NCI-H2081 treated with DMSO at 0.1 percent for 48 hours (cell line): ENCODE results near the gene MARCHF3.
"Not testable (repeated sequence)": the region's sequence is repeated elsewhere in the genome, so short reads cannot be mapped to it uniquely, and the experiment has no call there.

Source experiments
- DNase-seq: peaks from one replicate; lab custom pipeline; 2025; lab: John Stamatoyannopoulos, UW

MARCHF3 gene

DNA sequence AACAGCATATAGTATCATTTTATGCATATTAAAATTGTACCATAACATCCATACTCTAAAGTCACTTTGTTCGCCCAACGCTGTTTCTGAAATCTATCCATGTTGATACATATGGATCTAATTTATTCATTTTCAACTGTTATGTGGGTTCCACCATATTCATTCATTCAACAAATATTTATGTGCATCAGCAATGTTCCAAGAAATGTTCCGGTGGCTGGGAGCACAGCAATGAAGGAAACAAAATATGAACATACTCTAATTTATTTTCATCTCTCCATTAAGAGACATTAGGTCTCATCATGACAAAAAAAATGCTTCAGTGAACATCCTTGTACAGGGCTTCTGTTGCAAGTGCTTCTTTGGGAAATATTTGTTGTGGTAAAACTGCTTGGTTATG is 75.4 kb downstream of the MARCHF3 start:
- no peak for DNase-seq

DNA sequence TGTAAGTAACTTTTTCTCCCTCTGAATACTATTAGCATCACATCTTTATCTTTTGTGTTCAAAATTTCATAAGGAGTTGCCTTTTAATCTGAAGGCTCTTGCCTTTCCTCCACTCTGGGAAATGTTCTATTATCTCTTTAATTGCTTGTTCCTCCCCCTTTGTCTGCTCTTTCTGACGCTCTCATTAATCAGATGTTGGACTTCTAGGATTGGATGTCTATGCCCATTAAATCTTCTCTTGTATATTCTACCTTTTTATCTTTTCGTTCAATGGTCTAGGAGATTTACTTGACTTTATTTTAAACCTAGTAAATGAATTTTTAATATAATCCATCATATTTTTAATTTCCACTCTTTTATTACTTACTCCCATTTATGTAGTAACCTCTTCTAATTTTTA is 76.7 kb downstream of the MARCHF3 start:
- no peak for DNase-seq

DNA sequence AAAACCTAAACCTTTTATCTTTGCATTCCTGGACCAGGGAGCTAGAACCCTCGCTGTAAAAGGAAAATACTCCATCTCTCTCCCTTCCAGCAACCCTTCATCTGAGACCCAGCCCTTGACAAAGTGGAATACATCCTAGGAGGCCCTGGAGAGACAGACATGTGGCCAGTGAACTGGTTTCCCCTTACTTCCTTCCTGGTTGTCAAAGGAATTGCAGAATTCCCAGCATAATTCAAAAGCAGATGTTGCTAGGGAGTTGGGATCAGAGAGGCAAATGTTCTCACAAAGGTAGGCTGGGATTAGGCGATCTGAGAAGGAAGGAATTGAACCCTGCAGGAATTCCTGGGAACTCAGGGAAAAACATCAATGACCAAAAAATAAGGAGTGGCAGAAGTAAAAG is 80.9 kb downstream of the MARCHF3 start:
- no peak for DNase-seq

DNA sequence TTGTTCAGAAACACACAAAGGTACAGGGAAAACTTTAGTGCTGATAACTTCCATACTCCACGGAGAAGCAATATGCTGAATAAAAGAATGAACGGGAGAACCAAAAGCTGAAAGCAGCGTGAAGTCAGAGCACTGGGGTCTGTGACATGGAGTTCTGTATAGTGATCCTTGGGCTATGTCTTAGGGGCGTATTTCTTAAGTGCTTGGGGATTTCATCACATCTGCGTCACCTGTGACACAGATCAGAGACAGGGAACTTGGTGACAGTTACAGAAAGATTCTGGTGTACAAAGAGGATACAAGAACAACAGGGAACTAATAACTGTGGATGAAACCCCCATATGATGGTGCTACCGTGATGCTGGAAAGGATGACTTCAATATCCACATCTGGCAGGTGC is 81.9 kb downstream of the MARCHF3 start:
- no peak for DNase-seq

DNA sequence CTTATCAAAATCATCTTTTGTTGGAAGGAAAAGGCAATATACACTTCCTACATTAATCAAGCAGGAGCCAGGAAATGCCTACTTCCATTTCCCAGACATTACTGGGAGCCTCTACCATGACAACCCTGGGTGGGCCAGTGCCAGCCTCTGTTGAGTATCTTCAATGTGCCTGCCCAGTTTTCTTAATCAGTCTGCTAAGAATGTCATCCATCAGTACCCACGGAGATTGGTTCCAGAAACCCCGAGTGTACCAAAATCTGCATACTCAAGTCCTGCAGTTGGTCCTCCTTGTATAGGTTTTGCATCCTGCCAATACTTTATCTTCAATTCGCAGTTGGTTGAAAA is 82.4 kb downstream of the MARCHF3 start:
- DNase-seq, result no peak

DNA sequence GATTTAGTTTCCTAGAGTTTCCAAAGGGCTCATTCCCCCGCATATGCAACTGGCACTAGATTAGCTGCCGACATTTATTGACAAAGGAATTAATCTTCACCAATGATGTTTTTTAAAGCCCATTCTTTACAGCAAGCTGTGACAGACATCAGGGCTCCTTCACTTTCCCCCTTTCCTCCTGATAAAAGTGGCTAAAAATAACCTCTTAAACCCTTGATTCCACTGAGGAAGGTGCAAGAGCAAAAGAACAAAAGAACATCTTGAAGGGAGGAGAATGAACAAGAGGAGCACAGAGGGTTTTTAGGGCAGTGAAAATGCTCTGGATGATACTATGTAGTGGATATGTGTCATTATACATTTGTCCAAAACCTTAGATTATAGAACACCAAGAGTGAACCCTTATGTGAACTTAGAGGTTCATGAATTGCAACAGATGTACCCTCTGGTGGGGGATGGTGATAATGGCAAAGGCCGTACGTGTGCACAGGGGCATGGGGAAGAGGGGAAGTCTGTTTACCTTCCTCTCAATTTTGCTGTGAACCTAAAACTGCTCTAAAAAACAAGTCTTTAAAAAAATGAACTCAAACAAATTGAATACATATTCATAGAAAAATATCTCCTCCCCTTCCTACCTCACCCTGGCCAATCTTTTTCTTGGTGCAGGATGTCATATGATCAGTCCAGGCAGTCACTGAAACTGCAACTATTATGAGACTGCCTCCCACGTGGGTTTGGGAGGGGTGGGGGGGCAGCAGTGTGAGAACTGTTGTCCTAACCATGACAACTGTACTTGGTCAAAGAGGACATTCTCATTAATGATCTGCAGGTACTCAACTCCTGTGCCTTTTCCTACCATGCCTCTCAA is 83.0 kb downstream of the MARCHF3 start:
- DNase-seq, result no peak

DNA sequence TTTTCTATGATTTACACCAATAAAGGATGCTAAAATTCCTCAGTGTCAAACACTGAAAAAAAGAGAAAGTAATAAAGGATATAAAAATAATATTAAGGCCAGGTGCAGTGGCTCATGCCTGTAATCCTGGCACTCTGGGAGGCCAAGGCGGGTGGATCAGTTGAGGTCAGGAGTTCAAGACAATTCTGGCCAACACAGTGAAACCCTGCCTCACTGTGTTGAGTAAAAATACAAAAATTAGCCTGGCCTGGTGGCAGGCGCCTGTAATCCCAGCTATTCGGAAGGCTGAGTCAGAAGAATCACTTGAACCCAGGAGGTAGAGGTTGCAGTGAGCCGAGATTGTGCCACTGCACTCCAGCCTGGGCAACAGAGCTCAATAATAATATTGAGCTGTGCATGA is 87.5 kb downstream of the MARCHF3 start:
- DNase-seq, result not testable (repeated sequence)

DNA sequence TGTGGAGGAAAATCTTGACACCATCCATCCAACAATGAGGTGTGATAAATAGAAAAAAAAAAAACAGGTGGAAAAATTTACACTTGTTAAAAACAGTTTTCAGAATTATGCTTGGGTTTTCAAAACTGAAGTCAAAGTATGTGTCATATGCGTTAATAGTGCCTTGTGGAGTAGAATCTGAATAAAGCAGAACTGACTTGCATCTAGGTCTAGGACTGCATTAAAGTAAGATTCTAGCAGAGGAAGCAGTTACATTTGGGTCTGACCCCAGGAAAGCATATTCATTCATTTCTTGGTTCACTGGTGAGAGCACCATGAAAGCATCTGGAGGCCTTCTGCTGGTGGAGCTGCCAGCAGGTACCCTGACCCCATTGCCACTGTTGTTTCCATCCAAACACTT is 89.0 kb downstream of the MARCHF3 start:
- DNase-seq, result no peak

DNA sequence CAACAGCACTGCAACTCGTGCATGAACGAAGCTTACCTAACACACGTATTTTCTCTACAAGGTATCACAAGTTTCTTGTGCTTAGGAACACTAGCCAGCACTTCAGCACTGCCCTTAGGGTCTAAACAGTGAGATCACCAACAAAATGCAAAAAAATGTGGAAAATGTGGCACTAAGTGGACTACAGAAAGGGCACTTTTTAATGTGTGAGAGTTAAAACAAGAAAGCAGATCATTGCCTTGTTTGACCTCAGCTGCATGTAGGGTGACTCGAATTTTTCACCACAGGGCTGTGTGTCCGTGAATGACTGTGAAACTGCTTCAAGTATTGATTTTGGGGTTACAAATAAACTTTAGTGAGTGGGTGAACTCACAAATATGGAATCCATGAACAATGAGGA is 90.5 kb downstream of the MARCHF3 start:
- DNase-seq, result no peak

DNA sequence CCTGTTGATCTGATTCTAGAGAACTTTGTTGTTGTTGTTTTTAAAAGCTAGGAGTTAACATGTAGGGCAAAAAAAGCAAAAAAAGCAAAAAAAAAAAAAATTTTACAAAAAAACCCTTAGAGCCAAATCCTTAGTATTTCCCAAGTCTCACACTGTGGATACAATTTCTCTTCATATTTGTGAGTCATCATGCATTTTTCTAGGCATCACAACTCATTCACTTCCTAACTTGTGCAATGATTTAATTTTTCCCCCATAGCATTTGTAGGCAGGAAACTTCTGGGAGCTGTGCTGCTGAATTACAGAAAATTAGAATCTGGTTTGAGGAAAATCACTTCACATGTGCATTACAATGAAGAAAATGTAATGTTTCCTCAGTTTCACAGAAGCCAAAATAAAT is 91.9 kb downstream of the MARCHF3 start:
- DNase-seq, result no peak

DNA sequence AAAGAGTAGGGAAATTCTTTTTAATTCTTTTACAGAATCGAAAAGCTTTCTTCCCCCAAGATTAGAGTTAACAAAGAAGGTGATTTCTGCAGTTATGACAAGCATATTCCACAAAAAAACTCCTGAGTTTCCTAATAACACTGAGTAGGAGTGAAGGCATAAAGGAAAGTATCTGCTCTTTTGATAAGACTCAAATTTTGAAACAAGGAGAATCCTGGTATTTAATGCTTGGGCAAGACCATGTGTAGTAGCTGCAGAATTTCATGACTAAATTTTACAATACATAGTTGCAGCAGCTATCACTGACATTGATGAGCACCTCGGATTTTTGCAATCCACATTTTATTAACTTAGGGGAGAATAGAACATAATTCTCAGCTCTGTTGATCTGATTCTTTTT is 92.6 kb downstream of the MARCHF3 start:
- DNase-seq, result no peak

DNA sequence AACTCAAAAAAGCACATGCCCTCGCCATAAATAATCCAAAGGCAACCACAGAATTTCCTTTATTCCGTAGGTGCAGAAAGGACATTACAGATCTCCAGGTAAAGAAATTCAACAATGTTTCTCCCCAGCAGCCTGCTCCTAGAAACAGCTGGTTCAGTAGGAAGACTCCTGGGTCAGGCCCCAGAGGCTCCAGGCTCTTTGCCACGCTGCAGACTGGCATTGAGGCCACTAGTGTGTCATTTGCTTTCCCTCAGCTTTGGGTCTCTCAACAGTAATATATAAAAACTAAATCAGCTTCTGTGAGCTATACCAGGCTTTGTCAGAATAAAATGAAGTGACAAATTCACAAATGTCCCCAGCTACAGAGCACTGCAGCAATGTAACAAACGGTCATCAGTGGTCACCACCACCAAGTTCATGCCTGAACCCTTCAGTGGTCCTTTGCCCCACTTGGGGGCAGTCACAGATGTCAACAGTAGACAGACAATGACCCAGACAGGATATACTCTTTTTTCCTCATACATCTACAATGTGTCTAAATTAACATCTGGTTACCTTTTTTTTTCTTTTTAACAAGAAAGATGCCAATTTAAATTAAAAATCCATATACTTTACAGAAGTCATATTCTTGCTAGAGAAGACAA is 93.5 kb downstream of the MARCHF3 start:
- DNase-seq, result no peak

DNA sequence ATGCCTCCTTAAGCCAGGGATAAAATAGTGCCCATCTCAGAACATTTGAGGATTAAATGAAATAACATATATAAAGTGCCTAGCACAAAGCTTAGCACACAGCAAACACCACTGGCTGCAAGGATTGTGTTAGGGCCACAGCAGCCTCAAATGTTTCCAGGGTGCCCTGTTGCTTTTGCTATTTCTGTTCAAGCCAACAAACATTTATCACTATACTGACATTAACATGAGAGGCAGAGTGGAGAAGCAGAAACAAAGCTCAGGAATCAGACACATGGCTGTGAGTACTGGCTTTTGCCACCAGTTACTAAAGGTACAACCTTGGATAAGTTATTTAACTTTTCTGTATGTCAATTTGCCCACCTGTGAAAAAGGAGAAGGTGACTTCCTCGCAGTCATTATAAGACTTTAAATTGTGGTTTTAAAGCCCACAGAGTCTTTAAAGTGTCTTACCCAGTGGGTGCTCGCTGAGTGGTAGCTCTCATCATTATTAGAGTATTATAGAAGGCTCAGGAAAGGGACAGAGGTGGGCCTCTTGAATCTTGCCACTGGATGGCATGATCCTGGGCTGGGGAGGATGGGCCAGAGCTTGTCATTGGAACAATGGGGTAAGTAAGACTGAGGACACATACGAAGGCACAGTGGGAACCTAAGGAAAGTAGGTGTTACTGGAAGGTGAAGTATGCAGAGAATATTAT is 98.2 kb downstream of the MARCHF3 start:
- no peak for DNase-seq

DNA sequence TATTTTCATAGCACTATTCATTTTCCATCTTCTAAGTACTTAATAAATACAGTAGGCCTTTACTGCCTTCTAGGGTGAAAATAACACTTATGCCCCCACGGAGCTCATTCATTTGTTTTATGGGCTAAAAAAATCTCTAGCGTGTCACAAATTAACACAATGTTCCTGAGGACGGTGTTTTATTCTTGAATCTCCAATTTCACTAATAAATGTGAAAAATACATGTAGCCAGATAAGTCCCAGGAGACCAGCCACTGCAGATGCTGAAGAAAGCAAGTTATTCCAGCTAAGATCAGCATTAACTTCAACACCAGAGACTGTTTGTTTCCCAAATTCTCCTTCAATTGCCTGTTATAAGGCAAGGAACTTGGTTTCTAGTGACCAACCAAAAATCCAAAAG is 102.3 kb downstream of the MARCHF3 start:
- DNase-seq, result no peak

DNA sequence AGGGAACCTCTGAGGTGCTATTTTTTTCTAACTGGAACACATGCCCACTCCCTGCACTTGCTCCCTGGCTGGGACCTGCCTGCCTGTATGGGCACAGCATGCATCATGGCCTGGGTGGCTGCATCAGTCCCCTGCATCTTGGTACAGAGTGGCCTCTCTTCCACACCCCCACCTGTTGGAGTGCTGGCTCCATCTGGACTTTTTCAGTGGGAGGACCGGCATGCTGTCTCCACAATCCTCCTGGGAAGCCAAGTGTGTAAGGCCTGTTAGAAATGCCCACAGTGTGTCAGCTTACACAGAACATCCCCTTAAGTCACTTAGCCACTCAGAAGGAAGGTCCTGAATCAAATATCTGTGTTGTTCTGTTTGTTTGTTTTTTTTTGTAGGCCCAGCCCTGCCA is 102.9 kb downstream of the MARCHF3 start:
- DNase-seq, result no peak

DNA sequence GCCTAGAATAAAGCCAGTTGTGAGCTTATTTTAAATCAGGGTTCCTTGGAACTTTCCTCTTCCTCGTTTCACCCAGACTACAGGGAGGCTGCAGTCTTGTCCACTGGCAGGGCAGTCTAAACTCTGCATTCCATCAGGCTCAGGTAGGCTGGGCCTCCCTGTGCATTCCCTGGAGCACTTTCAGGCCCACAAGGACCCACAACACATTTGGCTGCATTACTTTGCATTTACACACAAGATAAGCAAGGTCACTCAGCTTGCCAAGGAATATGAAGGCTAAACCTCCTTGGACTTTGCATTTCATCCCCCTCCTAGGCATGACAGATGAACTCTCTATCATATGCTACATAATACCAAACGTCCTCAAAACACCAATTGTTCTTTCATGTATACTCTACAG is 104.2 kb downstream of the MARCHF3 start:
- DNase-seq, result no peak

DNA sequence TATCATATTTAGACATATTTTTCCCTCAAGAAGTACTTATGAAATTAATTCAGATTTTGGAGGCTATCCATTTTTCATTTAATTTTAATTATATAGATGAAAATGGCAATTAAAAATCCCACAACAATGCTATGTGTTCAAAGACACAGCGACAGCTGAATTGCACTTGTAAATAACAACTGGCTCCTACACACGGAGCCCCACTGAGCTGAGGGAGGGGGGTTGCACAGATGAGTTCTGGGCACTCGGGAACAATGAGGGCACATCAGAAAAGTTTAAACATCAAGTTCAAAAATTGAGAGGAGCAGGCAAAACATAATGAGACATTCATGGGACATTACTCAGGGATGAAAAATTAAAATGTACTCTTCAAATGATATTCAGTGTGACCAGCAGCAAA is 104.9 kb downstream of the MARCHF3 start:
- no peak for DNase-seq

DNA sequence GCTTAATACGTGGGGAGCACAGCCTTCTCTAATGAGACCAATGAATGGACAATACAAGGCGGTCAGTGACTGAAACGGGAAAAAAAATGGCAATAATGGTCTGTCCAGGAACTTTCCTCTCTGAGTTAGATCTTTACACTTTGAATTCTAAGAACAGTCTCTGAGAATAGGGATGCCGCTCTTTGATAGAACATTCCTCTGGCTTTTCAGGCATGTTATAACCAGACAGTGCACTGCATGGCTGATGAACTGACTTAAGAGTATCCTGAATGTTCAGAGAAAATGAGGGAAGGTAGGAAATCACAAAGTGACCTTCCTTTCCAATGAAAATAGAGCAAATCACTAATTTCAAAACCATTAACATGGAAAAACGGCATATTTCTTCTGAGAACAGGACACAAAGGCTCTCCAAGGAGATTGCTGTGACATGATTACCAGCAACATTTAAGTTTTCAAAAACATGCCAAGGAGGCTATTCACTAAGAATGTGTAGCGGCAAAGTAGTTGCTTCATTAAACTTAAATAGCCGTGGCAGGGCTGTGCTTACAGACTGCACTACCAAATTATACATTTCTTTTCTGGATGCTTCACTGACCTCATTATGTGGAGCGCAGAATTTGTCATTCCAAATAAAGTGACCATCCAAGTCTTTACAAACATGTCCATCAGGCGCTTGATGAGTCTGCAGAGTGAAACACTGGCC is 105.9 kb downstream of the MARCHF3 start:
- DNase-seq, result no peak

DNA sequence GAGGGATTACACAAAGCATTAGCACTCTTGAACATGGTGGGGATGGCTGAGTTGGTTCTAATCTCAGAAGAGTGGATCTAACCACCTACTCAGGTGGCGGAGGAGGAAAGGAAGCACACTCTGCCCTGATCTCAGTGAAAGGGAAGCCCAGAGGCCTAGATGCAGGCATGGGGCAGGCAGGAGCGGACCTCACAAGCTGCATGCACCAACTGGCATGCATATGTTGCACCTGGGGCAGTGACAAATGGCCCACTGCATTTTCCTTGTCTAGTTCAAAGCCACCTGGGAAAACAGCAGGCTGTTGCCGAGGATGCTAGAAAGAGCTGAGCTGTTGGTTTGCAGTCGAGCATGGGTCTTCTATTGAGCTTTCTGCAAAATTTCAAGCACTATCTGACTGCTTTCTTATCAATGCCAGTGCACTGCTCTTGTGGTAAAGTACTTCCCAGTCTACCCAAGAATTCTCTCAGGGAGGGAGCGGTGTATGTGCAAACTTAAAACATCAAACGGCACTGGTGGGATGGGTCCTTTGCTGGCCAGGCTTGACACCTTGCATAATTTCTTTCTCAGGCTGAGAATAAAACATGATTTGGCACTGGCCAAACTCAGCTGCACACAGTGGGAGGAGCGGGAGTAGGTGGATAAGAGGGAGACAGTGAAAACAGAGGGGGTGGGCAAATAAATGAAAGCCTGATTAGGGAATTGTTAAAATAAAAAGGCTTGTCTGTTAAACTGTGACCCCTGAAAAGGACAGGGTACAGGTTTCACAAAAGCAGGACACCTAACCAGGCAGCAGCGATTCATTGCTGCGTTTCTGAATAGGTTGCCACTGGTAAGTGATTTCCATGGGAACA is 108.9 kb downstream of the MARCHF3 start:
- no peak for DNase-seq

DNA sequence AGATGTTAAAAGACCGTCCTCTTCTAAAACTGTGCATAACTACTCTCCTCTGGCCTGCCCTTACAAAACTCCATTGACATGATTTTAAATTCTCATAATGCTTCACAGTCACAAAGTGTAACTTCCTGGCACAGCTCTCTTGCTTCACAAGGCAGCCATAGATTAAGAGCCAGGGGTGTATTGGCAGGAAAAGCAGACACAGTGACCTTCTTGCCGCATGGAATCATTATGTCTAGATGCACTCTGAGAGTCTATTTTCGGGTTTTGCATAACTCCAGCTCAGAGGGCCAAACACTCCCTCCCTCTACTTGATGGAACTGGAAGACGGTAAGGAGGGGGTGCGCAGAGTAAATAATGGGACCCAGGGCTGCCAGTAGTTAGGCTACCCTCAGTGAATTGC is 110.1 kb downstream of the MARCHF3 start:
- DNase-seq, result no peak

DNA sequence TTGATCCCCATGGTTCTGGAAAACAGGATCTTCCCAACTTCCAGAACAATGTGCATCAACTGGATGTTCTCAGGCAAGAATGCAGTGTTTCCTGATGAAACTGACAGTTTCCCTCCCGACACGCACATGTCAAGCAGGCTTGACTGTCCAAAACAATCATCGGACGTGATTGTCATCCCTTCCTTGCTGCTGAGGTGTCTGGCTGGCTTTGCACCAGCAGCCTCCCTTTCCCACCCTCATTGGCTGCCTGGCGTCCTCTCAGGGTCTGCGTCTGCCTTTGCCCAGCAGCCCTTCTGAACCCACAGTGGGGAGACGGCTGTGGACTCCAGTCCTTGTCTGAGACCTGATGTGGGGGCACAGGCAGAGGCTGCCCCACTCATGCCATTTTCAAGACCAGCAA is 110.8 kb downstream of the MARCHF3 start:
- DNase-seq, result no peak

DNA sequence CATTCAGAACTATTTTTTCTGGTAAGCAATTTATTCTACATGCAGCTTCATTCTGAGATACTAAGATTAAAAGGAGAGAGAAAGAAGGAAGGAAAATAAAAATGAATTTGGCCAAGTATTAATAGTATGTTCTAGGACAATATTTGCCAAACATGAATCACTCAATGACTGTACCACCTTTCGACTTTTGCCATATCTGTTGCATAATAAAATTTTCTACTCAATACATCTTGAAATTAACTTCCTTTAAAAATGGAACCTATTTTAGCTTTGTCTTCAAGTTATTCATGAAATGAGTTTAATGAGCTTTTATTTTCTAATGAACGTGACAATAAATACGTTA is 111.8 kb downstream of the MARCHF3 start:
- no peak for DNase-seq
